GM21528 (cell line): ENCODE measurements around the gene GAGE12J.
"Not testable (repeated sequence)": the region's sequence is repeated elsewhere in the genome, so short reads cannot be mapped to it uniquely, and the experiment has no call there.

Experiments
- ATAC-seq: cut with Tn5 transposase; IDR thresholded peaks from one replicate; pipeline ENCODE4 v1.9.1; 2021; ENCODE audit warnings: mild to moderate bottlenecking, moderate library complexity; ENCODE audit not compliant: unreplicated experiment, low FRiP score

The GAGE12J gene

DNA sequence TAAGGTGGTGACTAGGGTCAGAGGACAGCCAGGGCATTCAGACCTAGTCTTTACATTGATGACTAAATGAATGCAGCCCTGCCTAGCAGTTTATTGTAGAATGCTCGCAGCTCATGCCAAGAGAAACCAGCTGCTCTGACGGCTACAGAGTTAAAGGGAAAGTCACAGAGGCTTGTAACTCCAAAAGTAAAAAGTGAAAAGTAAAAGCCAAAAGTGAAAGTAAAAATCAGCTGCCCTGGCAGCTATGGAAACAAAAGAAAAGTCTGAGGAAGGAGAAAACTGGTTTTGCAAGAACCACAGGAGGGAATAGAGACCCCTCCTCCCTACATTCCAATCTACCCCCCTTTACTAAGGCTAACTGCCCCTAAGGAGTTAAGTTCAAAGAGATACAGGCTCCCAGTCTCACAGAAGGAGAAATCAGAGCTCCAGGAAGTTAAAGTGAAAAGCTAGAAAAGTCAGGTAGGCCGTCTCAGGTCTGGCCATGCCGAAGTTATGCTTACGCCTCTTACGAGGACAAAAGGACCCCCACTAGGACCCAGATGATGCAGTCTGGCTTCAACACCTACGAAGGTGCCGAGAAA lies 12.3 kb upstream of the GAGE12J start:
- no peak for ATAC-seq

DNA sequence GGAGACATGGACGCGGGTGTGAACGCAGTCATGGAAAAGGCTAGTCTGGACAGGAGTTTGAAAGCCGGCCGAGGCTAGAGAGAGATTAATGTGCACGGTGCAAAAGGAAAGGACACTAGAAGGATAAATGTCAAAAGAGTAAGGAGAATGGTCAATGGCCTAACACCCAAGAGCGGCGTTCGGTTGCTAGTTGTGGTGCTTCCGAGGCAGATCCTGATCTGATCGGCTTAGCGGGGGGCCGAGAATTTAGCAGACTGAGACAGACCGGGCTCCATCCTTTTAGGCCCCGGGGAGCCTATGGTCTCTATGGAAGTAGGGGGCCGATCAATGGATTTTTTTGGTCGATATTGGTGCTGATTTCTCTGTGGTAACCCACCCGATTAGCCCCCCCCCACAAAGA lies 11.5 kb upstream of the GAGE12J start:
- no peak for ATAC-seq

DNA sequence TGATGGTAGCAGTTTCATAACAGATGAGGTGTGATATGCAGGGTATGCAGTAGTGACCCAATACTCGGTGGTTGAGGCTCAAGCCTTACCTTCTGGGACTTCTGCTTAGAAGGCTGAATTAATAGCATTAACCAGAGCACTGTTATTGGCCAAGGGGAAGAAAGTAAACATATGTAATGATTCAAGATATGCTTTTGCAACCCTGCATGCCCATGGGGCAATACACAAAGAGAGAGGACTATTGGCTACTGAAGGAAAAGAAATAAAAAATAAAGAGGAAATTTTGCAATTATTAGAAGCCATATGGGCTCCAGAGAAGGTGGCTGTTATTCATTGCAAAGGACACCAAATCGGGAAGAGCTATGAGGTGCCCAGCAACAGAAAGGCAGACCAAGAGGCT lies 9.7 kb upstream of the GAGE12J start:
- no peak for ATAC-seq

DNA sequence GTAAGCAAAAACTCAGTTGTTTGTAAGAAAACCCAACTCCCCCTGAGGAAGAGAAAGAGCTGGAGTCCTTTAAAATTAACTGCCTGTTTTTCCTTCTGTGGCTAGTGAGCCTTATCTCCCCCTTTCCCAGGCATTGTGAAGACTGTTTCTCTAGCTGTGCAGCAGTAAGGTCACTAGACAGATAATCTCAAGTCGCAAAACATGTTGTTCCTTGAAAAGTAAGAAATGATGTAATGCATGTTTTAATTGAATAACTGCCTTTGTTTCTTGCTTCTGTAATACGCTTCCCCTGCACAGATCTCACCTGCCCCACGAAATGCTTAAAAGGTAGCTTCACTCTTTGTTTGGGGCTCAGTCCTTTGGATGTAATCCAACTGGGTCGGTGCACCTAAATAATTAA lies 5.8 kb upstream of the GAGE12J start:
- no peak for ATAC-seq

DNA sequence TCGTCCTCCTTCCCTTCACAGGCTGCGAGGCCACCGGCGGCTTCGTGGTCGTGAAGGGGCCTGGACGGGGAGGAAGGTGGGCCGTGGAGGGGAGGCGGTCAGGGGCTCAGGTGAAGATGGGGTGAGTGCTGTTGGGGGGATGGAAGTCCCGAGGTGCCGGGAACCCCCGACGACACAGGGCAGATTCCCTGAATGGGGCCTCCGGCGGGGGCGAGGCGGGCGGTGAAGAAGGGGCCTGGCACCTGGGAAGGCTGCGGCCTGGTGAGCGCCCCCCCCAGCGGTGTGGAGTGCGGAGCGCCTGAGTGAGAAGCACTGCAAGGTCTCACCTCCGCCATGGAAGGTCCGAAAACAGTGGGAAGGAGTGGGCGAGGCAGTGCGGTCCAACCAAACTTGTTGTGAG lies 429 bp downstream of the GAGE12J start:
- ATAC-seq = not testable (repeated sequence)

DNA sequence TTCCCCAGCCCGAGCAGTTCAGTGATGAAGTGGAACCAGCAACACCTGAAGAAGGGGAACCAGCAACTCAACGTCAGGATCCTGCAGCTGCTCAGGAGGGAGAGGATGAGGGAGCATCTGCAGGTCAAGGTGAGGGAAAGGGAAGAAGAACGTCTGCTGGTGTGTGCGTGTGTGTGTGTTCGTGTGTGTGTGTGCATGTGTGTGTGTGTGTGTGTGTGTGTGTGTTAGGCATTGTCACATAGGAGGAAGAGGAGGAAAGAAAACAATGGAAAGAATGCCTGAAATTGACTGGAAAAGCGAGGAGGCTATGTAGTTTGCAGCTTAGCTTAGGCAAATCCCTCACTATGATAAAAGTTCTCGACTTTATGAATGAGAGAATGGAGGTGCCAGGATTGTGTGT lies 1.9 kb downstream of the GAGE12J start:
- not testable (repeated sequence) for ATAC-seq

DNA sequence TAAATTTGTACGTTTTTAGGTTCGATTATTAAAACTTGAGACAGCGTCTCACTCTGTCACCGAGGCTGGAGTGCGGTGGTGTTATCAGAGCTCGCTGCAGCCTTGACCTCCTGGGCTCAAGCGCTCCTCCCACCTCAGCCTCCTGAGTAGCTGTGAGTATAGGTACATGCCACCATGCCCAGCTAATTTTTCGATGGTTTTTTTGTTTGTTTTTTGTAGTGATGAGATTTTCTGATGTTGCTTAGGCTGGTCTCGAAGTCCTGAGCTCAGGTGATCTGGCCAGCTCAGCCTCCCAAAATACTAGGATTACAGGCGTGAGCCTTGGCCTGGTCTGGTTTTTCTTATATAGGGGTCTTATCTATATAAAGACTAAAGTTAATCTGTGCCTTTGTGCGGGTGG lies 8.6 kb downstream of the GAGE12J start:
- not testable (repeated sequence) for ATAC-seq

DNA sequence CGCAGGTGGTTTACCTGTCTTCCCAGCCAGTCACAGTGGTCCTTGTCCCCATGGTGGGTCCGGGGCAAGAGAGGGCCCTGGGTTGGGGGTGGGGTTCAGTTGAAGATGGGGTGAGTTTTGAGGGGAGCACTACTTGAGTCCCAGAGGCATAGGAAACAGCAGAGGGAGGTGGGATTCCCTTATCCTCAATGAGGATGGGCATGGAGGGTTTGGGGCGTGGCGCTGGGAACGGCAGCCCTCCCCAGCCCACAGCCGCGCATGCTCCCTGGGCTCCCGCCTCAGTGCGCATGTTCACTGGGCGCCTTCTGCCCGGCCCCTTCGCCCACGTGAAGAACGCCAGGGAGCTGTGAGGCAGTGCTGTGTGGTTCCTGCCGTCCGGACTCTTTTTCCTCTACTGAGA lies 9.4 kb downstream of the GAGE12J start, which contains the start of gene GAGE13:
Gene GAGE13, plus strand, starts transcription at position 301 of the 400 bp plus-strand sequence. CDS start 1,156 bp downstream, outside the sequence.
- not testable (repeated sequence) for ATAC-seq

DNA sequence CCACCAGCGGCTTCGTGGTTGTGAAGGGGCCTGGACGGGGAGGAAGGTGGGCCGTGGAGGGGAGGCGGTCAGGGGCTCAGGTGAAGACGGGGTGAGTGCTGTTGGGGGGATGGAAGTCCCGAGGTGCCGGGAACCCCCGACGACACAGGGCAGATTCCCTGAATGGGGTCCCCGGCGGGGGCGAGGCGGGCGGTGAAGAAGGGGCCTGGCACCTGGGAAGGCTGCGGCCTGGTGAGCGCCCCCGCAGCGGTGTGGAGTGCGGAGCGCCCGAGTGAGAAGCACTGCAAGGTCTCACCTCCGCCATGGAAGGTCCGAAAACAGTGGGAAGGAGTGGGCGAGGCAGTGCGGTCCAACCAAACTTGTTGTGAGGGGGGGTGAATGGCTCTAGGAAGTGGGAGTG lies 10.0 kb downstream of the GAGE12J start:
- not testable (repeated sequence) for ATAC-seq

DNA sequence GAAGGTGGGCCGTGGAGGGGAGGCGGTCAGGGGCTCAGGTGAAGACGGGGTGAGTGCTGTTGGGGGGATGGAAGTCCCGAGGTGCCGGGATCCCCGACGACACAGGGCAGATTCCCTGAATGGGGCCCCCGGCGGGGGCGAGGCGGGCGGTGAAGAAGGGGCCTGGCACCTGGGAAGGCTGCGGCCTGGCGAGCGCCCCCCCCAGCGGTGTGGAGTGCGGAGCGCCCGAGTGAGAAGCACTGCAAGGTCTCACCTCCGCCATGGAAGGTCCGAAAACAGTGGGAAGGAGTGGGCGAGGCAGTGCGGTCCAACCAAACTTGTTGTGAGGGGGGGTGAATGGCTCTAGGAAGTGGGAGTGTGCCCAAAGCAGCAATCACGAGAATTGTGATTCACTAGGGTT lies 19.6 kb downstream of the GAGE12J start:
- not testable (repeated sequence) for ATAC-seq

DNA sequence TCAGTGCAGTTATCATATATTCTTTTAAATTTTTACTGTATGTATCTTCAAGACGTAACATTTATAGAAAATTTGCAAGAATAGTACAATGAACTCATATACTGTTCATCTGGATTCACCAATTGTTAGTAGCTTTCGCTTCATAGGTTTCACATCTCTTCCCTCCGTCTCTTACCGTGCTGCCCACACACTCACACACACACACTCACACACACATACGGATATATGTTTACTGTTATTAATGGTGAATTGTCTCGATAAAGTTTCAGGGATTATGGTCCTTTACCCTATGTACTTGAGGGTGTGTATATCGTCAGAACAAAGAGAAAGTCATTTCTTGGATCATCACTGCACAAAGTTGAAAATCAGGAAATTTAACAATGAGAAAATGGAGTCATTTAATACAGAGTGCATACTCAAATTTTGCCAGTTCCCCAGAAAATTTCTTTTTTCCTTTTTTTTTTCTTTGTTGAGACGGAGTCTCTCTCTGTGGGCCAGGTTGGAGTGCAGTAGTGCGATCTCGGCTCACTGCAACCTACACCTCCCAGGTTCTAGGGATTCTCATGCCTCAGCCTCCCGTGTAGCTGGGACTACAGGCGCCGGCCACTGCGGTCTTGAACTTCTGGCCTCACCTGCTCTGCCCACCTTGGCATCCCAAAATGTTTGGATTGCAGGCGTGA lies 22.8 kb downstream of the GAGE12J start:
- ATAC-seq = not testable (repeated sequence)

DNA sequence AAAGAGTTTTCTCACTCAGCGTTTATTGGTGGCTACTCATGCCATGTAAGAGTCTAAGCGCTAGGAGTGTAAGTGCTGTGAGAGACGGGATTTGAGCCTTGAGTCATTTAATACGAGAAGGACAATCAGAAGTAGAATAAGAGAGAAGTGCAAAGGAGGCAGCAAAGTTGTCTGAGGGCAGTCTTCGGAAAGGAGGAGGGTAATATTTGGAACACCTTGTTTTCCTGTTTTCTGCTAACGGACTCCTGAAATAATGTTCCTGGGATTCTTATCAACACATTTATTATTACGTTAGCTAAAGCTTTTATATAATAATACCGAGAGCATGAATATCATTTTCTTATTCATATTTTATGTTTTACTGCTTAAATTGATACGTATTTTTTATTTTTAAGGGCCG lies 23.6 kb downstream of the GAGE12J start:
- ATAC-seq = not testable (repeated sequence)

DNA sequence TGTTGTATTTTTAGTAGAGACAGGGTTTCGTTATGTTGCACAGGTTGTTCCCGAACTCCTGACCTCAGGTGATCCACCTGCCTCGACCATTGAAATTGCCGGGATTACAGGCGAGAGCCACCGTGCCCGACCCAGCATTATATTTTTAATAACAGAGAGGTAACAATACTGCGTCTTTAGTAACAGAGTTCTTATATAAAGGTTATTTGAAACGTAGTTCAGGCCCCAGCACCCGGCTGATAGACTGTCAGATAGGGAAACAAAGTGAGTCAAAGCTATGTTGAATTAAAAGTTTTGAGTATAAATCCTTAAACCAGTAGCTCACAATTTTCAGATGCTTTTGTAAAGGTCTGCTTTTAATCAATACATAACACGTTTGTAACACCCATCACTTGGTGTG lies 24.3 kb downstream of the GAGE12J start:
- ATAC-seq = not testable (repeated sequence)
